AG09309 (cell line): ENCODE data around the gene SAMM50.

Source experiments
- DNase-seq: peaks from one replicate; pipeline ENCODE4 v3.0.0-alpha.2; 2010; ENCODE audit warnings: low read depth
- H3K4me3 ChIP-seq: 2 replicates; pipeline ENCODE4 v1.5.1; 2011; ENCODE audit warnings: mild to moderate bottlenecking, low read depth, low read length, moderate library complexity; ENCODE audit not compliant: control insufficient read depth
- CTCF ChIP-seq: IDR thresholded peaks from 2 replicates; pipeline ENCODE4 v1.5.1; 2011; ENCODE audit warnings: mild to moderate bottlenecking, low read depth, low read length, inconsistent platforms; ENCODE audit not compliant: insufficient read depth, control insufficient read depth; ENCODE audit errors: missing control alignments

The SAMM50 gene

GRCh38 chr22:43975041-43975440, 19.8 kb downstream of the SAMM50 start:
- no peak for DNase-seq
- H3K4me3 ChIP-seq, result no peak overlapping the region
- no peak for TF ChIP-seq CTCF

- no peak for DNase-seq
- no peak for TF ChIP-seq CTCF
- H3K4me3 ChIP-seq, result no peak overlapping the region
Observed at GRCh38 chr22:43976861-43977795, 21.9 kb downstream of the SAMM50 start.

GRCh38 chr22:43978558-43978957, 23.3 kb downstream of the SAMM50 start:
- DNase-seq, result no peak
- TF ChIP-seq CTCF, result no peak
- no peak overlapping the region for H3K4me3 ChIP-seq

- no peak for TF ChIP-seq CTCF
- no peak for DNase-seq
- no peak overlapping the region for H3K4me3 ChIP-seq
Observed at GRCh38 chr22:43980579-43980978, 25.3 kb downstream of the SAMM50 start.

GRCh38 chr22:43980996-43981395, 25.8 kb downstream of the SAMM50 start:
- DNase-seq, result no peak
- H3K4me3 ChIP-seq, result no peak overlapping the region
- no peak for TF ChIP-seq CTCF

GRCh38 chr22:43983808-43984207, 28.6 kb downstream of the SAMM50 start:
- DNase-seq, result no peak
- no peak for TF ChIP-seq CTCF
- no peak overlapping the region for H3K4me3 ChIP-seq
